CD1c-positive myeloid dendritic cell (primary cell): Measurements from ENCODE around the gene VHLL.
A peak's percentile ranks its signal among the peaks of the same experiment; 100 is the strongest.

Experiments used
- DNase-seq: peaks from one replicate; pipeline ENCODE4 v3.0.0-alpha.2; 2016; ENCODE audit errors: extremely low spot score

Gene VHLL

DNA sequence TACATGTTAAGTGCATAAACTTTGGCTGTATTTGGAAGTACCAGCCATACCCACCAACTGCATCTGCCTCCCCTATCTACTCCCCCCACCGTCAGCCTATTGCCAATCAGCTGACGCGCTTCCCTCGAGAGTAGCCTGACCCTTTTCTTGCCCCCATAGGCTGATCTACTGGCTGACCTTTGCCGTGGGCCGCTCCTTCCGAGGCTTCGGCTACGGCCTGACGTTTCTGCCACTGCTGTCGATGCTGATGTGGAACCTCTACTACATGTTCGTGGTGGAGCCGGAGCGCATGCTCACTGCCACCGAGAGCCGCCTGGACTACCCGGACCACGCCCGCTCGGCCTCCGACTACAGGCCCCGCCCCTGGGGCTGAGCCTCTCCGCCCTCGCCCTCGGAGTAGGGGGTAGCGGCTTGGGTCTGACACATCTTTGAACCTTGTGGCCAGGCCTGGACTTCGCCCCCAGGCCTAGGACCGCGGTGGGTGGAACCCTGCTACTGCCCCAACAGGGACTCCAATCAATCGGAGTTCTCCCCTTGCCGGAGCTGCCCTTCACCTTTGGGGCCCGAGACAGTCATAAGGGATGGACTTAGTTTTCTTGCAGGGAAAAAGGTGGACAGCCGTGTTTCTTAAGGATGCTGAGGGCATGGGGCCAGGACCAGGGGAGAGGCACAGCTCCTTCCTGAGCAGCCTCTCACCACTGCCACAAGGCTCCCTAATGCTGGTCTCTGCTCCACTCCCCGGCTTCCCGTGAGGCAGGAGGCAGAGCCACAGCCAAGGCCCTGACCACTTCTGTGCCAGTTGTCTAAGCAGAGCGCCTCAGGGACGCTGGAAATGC is 7.7 kb downstream of the VHLL start:
- DNase-seq = peak; percentile 67

DNA sequence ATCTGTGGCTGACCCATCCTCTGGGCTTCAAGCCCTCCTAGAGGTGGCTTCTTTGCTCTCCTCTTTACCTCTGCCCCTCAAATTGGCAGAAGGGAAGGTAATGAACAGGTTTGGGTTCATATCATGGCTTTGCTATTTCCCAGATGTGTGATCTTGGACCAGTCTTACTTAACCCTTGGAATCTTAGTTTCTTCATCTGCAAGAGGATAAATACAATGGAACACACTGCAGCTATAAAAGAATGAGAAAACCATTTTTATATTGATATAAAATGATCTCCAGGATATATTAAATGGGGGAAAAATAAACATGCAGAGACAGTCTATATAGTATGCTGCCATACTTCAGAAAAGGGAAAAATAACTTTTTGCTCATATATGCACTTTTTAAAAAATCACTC is 9.2 kb downstream of the VHLL start:
- DNase-seq = no peak

DNA sequence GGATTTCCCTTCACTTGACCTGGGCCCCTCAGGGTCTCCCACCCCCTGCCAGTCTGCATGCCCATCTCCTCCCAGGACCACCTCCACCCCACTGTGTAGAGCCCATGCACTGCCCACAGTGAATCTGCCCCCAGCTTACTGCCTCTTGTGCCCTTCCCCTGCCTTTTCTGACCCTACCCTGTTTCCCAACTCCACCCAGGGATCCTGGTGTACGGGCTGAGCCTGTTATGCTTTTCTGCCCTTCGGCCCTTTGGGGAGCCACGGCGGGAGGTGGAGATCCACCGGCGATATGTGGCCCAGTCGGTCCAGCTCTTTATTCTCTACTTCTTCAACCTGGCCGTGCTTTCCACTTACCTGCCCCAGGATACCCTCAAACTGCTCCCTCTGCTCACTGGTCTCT is 13.0 kb downstream of the VHLL start:
- no peak for DNase-seq

DNA sequence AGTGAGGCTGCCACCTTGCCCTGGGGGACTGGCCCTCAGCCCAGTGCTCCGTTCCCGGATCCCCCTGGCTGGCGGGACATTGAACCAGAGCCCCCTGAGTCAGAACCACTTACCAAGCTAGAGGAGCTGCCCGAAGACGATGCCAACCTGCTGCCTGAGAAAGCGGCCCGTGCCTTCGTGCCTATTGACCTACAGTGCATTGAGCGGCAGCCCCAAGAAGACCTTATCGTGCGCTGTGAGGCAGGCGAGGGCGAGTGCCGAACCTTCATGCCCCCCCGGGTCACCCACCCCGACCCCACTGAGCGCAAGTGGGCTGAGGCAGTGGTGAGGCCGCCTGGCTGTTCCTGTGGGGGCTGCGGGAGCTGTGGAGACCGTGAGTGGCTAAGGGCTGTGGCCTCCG is 13.7 kb downstream of the VHLL start:
- no peak for DNase-seq

DNA sequence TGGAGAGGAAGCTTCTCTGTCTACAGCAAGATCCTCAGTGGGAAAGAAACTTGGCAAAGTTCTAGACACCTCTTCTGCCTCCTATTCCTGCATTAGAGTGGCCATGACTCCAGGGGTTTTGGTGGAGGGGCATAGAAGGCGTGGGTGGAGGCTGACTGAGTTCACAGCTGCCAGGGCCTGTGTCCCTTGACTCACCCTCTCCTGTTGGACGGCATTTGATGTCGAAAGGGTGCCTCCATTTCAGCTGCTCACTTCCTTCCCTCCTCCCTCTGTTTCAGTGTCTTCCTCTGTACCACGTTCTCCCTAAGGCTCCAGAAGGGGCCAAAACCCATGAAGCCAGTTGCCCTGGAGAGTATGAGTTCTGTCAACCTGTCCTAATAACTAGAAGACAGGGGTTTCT is 14.3 kb downstream of the VHLL start:
- DNase-seq = peak; percentile 22

DNA sequence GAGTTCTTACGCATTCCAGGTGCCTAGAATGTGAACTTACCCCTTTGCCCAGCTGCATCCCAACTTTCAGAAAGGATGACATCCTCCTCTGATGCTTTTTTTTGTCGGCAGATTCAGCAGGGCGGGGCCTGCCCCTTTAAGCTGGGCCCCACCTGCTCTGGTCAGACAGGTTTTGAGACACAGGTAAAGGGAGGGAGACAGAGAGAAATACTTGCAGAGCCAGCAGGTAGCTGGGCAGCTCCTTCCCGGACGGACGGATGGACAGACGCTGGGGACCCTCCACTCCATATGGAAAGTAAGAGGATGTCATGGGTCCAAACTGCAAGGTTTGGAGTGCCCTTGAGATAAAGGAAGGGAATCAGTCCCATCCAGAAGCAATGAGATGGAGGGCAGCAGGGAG is 15.0 kb downstream of the VHLL start, which contains the start of gene TMEM79:
Gene TMEM79, plus strand, starts transcription at position 214 of the 400 bp plus-strand sequence. CDS start 902 bp downstream, outside the sequence.
- no peak for DNase-seq

DNA sequence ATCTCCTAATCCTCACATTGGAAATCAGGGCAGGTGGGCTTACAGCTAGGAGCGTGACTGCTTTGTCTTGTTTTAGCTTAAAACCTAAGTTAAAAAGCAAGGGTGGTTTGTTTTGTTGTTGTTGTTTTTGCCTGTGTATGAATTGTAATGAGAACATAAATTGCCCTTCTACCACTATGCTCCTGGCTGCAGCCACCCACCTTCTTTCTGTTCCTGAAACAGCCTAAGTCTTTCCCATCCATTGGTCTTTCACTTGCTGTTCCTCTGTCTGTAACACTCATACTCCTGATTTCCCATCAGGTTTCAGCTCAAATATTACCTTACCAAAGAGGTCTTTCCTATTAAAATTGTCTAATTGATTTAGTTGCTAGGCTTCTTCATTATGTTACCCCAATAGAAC is 15.6 kb downstream of the VHLL start:
- peak; percentile 69 for DNase-seq

DNA sequence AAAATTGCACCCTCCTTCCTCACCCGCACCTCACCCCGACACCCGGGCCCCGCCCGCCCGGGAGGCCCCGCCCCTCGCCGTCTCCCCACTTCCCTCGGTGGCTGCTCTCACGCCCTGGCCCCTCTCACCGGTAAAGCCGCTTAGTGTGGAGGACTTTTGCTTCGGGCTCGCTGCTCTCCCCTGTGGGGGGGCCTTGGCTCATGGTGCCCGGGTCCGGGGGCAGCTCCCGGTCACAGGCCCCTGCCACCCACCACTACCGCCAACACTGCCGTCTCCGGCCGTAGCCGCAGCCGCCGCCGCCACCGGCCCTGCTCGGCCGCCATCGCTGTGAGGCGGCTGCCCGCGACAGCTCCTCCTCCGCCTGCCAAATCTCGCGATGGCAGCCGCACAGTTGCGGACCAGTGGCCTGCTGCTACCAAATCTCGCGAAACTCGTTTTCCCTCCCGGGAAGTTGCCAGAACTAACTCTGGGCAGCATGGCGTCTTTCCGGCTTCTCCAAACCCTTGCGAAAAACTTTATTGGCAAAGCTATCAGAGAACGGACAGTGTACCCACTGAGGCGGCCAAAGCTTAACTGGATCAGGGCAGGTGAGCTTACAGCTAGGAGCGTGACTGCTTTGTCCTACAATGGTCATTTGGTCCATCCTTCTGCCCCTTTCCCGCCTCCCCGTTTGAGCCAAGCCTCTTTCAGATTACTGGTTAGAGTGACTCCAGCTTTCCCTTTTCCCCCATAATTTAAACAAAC is 16.5 kb downstream of the VHLL start, which contains the start of gene SMG5:
Gene SMG5, minus strand, starts transcription at position 347 of the 744 bp plus-strand sequence. Its CDS starts 145 bp downstream, at position 202.
- peak; percentile 99 for DNase-seq

DNA sequence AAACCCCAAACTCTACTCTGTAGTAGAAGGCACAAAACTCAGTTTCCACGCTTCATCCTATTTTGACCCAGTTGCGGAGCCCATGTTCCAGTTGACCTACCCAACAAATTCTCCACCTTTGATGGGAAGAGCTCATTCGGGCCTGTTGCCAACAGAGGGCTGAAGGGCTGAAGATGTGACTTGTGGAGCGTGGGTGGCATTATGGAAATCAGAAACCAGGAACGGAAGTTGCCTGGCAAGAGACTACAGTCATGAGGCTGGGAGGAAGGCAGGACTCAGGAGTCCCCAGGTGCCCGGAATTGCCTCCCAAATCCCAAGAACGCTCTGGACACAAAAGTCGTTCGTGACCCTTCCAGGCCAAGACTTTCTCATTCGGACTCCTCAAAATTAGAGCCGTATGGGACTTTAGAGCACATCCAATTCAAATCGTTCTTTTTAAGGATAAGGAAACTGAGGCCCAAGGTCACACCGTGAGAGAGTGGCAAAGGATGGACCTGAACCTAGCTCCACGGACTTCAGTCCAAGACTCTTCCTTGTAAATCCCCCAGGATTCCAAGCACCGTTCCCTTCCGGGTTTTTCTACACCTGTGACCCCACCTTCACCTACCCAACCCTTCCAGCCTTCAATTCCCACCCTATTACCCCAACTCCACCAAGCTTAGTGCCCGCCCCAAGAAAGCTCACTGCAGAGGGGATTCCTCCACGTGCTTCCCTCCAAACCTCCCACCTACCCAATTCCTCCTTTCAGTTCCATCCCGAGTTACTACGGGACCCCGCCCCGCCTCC is 17.2 kb downstream of the VHLL start:
- peak; percentile 78 for DNase-seq

DNA sequence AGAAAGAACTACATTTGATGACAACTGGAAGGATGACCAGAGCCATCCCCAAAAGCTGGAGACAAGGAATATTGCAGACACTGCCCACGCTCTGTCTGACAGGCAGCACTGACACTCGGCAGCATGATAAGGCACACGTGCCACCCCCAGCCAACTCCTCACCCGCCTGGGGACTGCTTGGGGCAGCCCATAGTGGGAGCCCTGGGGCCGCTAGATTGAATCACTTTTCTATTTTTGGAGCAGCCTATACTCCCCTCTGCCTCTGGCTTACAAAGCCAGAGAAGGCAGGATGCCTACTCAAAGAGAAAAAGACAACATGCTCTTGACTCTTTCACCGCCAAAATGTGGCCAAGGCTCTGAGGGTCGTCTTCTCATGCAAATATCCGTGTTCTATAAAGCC is 17.8 kb downstream of the VHLL start:
- DNase-seq = peak; percentile 68

DNA sequence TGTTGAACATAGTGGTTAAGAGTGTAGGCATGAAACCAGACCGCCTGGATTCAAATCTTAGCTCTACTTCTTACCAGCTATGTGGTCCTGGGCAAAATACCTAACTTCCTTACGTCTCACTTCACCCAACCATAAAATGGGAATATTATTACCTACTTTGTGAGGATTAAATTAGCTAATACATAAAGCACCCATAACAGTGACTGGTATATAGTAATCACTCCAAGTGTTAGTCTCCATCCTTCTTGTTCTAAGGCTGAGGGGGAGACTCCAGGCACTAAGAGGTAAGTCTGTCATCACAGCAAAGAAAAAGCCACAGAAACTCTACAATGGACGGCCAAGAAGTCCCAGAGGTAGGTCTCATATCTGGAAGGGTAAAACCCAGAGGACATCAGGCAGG is 19.3 kb downstream of the VHLL start:
- no peak for DNase-seq

DNA sequence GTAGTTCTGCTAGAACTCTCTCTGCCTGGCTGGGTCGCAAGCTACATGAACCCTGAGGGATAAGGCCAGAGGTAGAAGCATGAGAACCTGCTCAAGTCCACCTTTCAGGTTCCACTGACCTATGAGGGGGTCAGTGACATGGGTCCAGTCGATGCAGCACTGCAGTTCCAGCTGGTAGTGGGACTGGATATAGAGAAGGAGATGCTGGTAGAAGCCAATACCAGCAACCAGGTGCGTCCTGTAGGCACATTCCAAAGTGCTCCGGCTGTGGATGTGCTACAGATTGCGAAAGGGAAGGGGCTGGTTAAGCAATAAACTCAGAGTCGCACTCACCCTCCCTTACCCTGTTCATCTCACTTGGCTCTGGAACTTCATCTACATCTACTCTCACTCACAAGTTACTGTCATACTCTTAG is 22.1 kb downstream of the VHLL start:
- peak; percentile 10 for DNase-seq

DNA sequence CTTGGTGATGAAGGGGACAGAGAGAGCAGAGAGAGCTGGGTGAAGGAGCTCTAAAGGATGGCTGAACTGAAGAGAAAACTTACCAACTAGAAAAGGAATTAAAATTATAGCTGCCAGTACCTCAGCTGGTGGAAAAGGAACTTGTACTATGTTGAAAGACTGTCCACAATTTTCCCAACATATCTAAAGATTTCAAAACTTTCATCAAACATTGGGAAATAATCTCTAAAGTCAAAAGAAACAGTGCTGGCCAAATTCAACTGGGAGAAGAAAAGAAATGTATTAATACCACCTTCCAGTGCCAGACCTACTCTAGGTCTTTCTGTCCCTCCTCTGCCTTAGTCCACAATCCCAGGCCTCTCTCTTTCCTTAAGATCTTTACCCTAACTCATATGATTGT is 22.6 kb downstream of the VHLL start:
- DNase-seq = peak; percentile 47

DNA sequence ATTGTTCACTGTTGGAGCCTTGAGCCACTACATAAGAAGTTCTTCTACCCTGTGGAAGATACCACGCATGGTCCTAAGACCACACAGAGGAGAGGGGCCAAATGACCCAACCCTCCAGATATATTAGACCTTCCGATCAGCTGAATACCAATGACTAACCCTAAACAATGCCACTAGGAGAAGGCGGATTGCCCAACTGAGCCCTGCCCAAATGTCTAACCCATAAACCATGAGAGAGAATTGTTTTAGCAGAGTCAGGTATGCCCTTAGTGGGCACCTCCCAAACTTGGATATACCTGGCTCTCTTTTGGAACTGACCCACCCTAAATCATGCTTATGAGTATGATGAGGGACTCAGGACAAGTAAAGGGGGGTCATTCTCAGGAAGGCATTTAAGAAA is 28.8 kb downstream of the VHLL start:
- no peak for DNase-seq

DNA sequence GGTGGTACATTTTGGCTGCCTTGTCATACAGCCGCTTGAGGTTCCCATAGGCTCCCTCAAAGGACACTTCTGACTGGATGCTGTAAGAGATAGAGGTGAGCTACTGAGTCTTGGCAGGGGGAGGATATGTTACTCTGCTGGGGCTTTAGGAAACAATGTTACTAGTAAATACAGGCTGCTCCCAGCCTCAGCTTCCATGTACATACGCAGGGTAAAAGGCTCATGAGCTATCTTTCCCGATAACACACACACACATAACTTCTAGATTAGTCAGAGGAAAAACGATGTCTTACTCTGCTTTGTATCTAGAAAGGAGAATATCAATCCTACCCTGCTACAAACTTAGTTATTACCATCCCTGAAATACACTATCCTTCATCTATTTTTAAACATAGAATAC is 30.8 kb downstream of the VHLL start:
- no peak for DNase-seq

DNA sequence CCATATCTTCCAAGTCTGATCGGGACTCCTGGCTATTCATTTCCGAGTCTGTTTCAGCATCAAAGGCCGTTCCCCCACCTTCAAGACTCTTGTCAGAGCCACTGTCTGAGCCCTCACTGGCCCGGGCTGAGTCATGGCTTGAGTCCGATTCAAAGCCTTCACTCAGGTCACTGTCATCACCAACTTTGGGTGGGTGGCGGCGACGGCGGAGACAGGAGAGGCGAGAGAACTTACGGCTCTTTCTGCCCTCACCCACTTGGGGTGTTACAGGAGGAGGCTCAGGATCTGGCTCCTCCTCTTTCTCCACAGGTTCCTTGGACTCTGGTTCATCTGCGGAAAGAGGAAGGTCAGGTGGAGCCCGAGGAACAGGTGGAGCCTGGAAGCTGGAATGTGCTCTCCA is 33.1 kb downstream of the VHLL start:
- DNase-seq = no peak

DNA sequence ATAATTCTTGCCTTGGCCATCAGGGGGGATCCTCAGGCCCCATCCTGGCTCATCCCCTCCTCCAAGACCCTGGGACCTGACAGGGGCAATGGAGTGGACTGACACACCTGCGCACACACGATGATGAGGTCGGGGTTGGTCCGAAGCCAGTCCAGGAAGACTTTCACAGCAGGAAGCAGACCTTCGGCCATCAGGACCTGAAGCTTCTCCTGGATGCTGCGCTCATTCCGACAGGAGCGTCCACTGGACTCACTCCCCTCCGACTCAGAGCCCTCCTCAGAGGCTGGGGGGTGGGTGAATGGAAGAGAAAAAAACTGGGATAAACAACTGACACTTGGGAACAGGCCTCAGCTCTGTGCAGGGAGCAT is 35.8 kb downstream of the VHLL start:
- DNase-seq = no peak

DNA sequence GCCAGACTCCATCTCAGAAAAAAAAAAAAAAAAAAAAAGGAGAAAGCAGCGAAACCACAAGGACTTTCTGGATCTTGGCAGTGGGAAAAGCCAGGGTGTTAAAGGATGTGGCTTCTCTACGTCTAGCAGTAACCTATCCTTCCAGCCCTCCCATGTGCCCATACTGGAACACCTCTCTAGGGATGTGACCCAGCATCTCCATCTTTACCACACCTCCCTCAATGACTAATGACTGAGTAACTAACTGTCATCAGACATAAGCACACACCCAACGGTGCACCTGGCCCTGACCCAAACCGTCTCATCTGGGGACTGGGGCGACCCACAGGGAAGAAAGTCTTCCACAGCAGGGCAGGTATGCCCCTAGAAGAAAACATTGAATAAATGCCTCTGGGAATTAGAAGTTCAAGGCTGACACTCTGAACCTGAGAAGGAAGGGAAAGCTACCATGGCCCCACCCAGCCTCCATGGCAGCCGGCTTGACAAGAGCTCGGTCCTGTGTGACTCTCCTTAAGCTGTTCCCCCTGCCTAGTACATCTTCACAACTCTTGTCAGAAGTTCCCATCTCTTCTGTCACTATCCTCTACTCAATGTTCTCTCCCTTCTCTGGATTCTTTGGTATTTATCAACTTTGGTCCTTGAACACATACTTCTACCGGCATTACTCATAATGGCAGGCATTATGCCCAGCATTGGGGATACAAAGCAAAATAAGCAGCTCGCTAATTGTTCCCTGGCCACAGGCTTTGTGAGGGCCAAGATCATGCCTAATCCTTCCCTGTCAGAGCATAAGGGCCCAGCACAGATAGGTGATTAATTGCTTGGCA is 36.4 kb downstream of the VHLL start:
- DNase-seq = no peak

DNA sequence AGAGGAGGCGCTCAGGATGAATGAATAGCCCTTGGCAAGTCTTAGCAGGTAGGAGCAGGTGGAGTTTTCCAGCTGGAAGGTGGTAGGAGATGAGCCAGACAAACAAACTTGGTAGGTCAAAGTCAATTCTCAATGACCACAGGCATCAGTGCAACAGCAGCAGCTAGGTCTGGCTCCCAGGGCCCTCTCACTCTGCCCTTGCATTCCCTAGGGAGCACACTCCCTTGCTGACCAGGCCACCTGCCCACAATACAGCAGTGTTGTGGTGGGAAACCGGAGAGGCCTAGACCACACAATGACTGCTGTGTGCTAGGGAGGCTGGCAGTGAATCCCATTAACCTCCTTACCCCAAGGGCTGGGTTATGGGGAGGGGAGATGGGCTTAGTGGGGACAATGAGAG is 38.2 kb downstream of the VHLL start:
- DNase-seq = no peak

DNA sequence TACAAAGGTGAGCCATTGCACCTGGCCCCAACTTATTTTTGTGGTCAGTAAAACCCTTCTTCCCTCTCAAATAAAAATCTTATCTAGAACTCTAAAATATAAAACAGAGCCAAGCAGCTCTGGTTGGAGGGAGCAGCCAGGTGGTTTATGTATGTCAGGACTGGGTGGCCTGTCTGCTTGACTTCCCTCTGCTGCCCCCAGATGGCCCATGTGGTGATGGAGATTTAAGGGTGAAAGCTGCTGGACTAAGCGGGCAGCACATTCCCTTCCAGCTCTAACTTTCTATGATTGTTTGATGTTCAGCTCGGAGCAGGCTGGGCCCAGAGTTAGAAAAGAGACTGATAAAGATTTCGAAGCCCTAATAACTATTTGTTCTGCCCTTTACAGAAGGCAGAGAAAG is 39.3 kb downstream of the VHLL start:
- no peak for DNase-seq

DNA sequence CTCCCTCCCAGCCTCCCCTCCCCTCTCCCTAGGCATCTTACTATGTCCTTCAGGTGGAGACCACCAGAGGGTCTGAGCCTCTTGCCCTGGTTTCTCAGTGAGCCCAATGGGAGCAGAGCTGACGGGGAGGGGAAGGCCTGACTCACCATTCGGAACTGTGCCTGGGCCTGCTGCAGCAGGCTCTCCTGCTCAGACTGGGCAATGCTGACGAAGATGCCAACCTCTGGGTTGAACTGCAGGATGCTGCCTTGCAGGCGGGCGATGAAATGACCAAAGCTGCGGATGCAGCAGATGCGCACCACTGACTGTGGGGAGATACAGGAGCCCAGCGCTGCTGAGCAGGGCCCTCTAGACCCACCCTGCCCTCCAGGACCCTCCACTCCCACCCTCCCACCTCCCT is 40.2 kb downstream of the VHLL start:
- DNase-seq = no peak
